PC-3 (cell line): ENCODE results near the gene PNMA8B.

Experiments
- EZH2 ChIP-seq: fragments of 300-600 bp; sonication (generic); IDR thresholded peaks from one replicate; pipeline ENCODE4 v1.6.1; 2017; ENCODE audit warnings: antibody characterized with exemption, mild to moderate bottlenecking, low read length; ENCODE audit not compliant: unreplicated experiment
- TF ChIP-seq, protein P1 (sequence below): fragments of 300-600 bp; sonication (generic); conservative IDR thresholded peaks from 2 replicates; pipeline ENCODE4 v1.5.1; 2017; ENCODE audit warnings: antibody characterized with exemption, low read depth, mild to moderate bottlenecking, low read length

DNA sequence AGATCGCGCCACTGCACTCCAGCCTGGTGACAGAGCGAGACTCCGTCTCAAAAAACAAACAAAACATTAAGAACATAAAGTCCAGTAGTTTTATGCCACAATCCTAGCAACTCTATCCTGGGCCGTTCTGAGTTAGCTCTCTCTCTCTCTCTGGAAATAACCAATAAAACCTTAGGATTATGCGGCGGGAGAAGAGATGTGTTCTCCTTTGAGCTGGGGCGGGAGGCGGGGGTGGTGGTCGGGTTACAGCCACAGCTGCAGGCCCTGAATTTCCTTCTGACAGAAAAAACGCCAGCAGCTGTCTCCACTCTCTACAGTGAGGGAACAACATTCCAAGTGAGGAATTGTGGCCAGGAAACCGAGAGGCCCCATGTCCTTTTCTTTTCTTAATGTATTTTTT, 15.3 kb downstream of the PNMA8B start:
- TF ChIP-seq, protein P1, sequence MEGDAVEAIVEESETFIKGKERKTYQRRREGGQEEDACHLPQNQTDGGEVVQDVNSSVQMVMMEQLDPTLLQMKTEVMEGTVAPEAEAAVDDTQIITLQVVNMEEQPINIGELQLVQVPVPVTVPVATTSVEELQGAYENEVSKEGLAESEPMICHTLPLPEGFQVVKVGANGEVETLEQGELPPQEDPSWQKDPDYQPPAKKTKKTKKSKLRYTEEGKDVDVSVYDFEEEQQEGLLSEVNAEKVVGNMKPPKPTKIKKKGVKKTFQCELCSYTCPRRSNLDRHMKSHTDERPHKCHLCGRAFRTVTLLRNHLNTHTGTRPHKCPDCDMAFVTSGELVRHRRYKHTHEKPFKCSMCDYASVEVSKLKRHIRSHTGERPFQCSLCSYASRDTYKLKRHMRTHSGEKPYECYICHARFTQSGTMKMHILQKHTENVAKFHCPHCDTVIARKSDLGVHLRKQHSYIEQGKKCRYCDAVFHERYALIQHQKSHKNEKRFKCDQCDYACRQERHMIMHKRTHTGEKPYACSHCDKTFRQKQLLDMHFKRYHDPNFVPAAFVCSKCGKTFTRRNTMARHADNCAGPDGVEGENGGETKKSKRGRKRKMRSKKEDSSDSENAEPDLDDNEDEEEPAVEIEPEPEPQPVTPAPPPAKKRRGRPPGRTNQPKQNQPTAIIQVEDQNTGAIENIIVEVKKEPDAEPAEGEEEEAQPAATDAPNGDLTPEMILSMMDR, result no peak
- no peak for TF ChIP-seq EZH2
